GM21786 (cell line): ENCODE data around the gene DNHD1.

Experiments used
- ATAC-seq: cut with Tn5 transposase; IDR thresholded peaks from one replicate; pipeline ENCODE4 v1.9.1; 2021; ENCODE audit not compliant: unreplicated experiment

Gene DNHD1

GRCh38 chr11:6611092-6611962, 114.2 kb downstream of the DNHD1 start:
- ATAC-seq: no peak

DNA sequence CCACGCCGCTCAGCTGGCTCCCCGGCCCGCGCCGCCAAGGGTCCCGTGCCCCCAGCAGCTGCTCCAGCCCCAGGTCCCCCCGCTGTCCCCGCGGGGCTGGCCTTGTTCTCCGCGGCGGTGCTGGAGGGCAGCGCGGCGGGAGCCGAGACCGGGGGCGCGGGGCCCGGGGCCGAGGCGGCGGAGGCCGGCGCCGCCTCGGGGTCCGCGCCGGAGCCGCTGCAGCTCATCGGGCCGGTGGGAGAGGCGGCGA, 114.8 kb downstream of the DNHD1 start:
- ATAC-seq: no peak

DNA sequence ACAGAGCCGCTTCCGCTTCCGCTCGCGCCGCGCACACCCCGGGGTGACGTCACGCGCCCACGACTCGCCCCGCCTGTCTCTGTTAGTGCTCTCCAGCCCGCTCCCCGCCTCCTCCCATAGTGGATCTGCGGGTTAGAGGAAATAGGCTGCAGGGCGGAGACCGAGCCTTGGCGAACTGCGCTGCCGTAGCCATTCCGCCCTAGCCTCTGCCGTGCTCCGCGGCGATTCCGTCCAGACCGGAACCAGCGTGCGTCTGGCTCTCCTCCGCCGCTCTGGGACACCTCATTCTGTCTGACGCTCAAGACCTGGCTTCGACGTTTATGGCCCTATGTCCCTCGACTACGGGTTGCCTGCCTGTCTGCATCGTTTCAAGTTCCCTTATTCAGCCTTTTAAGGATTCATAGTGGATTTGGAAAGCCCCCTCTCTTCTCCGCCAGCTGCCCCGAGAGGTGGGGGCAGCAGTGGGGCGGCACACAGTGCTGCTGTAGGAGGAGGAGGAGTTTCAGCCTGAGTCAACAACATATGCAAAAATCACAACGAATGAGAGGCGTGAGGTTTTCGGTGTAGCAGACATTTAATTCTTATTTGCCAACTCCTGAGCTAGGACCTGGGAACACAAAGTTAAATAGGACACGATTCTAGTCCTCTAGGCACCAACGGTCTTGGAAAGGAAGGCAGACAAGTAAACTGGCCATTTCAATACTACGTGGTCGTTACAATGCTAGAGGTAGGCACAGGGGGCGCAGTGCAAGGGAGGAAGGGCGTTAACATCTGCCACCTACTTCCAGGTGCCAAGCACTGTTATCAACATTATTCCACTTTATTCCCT, 115.3 kb downstream of the DNHD1 start, which contains the start of gene TAF10:
TAF10 (minus strand) TSS at position 4 of the 829 bp plus-strand sequence. CDS start 27 bp downstream, outside the sequence.
- peak; percentile 91 for ATAC-seq

DNA sequence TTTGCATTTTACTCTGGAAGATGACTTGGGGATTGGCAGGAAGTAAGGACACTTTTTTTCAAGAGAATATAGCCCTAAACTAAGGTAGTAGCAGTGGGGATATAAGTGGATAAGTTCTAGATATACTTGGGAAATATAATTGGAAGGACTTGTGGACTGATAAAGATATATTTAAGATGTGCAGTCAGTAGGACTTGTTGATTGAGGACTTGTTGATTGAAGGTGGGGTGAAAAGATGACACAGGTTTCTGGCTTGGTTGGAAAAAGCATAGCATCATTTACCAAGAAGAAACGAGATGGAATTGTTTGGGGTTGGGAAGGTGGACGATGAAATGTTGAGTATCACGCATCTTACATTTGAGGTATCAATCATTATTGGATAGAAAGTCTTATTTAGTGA, 116.4 kb downstream of the DNHD1 start:
- ATAC-seq: no peak

- ATAC-seq: no peak
These were observed 117.4 kb downstream of the DNHD1 start for GRCh38 chr11:6614446-6614845.

- ATAC-seq: no peak
These were observed 118.0 kb downstream of the DNHD1 start for GRCh38 chr11:6615046-6615445.

DNA sequence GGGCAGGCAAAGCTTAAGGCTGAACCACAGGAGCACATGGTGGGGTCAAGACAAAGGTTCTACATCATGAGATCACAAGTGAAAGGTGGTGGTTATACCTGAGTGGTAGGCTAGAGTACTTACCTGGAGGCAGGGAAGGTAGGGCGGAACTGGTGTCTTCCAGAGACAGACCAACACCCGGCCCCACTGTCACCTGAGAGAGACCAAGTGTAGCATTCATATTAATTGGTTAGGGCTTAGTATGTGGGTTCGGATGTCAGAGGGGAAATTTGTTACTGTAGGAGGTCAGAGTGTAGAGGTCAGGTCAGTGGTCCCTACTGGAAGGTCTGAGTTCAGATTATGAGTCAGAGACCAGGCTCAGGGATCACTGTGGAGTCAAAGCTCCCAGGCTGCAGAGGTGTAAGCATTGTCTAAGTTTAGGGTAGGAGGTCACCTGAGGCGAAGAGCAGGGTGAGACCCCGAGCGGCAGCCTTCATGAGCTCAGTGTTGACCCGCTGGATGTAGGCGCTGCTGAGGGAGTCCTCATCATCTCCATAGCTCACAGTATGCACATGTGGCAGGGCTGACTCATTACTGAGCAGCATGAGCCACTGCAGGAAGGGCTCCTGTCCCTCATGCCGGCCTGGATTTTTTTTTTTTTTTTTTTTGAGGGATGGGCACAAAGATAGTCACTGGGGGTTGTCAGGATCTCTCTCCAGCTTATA, 119.0 kb downstream of the DNHD1 start:
- no peak for ATAC-seq

DNA sequence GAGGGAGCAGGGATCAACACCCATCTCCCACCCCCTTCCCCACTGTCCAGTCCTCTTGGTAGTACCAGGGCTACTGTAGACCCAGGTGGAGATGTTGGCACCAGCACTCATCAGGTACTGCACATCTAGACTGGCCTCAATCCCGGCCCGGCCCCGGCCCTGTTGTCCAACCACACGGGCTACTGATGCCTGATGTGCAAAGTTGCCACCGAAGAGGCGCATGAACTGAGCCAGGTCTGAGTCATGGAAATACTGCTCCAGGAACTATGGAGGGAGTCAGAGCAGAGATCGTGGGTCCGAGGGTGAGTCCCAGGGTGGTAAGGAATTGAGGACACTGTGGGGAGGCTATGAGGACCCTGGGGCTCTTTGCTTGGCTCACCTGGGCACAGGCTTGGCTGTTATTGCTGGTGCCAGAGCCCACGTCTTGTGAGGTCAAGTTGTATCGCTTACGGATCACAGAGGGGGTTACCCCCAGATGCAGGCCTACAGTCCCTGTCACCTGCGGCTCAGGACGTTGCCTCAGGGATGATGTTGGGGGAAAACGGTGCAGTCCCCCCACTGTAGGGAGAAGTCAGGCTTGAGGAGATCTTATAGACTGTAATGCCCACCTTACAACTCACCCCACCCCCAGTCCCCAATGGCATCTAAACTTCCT, 119.6 kb downstream of the DNHD1 start:
- no peak for ATAC-seq

GRCh38 chr11:6617315-6617781, 120.3 kb downstream of the DNHD1 start:
- no peak for ATAC-seq

DNA sequence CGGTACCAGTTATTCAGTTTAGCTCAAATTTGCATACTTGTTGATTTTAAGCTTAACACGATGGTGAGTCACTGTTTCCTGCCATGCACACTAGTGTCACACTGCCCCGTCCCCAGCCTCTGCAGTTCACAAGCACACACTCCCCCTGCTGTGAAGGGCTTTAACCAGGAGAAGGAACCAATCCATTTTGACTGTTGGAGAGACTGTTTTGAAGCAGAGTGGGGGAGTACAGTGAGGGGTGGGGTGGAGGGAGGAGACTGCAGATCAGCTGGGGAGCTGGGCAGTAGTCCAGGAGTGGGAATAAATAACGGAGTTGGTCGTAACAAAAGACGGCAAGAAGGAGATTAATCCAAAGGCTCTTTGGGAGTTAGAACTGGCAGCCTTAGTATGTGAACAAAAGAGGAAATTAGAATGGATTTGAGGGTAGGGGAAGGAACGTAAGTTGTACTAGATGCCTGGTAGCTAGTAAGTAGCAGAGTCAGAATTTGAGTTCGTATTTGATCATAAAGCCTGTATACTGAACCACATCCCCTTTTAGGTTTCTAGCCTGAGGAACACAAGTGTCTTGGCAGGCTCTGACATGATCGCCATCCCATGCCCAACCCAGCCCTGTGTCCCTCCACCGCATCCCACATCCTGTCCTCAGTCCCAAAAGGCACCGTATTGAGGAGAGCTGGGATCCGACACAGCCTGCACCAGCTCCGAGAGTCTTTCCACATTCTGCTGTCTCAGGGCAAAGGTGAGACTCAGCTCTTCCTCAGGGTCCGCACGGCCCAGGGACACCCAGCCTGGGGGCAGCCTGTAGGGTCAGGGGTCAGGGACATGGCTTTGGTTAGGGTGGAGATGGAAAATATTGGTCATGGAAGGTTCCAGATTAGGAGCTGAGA, 121.3 kb downstream of the DNHD1 start:
- ATAC-seq: no peak

GRCh38 chr11:6619004-6619745, 122.1 kb downstream of the DNHD1 start, which contains the start of gene TPP1:
Gene TPP1, minus strand, starts transcription at chr11:6619422. Its CDS starts 22 bp downstream, at chr11:6619400.
- peak; percentile 99 for ATAC-seq

- ATAC-seq: no peak
These were observed 123.6 kb downstream of the DNHD1 start for GRCh38 chr11:6620636-6621035.
